Ishikawa (cell line): ENCODE measurements around the gene NLK.

Source experiments
- CEBPB ChIP-seq: IDR thresholded peaks from 2 replicates; pipeline ENCODE4 v1.6.1; 2012
- EGR1 ChIP-seq: IDR thresholded peaks from 2 replicates; pipeline ENCODE4 v1.6.1; 2012
- EP300 ChIP-seq: IDR thresholded peaks from 2 replicates; pipeline ENCODE4 v1.6.1; 2012; ENCODE audit warnings: borderline replicate concordance
- FOXM1 ChIP-seq: IDR thresholded peaks from 2 replicates; pipeline ENCODE4 v1.6.1; 2012; ENCODE audit warnings: low read depth, borderline replicate concordance
- MAX ChIP-seq: IDR thresholded peaks from 2 replicates; pipeline ENCODE4 v1.6.1; 2012
- NFIC ChIP-seq: IDR thresholded peaks from 2 replicates; pipeline ENCODE4 v1.6.1; 2012
- RAD21 ChIP-seq: IDR thresholded peaks from 2 replicates; pipeline ENCODE4 v1.6.1; 2012; ENCODE audit warnings: low read depth
- REST ChIP-seq: IDR thresholded peaks from 2 replicates; pipeline ENCODE4 v1.6.1; 2012; ENCODE audit warnings: low read depth, mild to moderate bottlenecking
- TAF1 ChIP-seq: IDR thresholded peaks from 2 replicates; pipeline ENCODE4 v1.6.1; 2012; ENCODE audit warnings: low read depth, mild to moderate bottlenecking
- TCF12 ChIP-seq: IDR thresholded peaks from 2 replicates; pipeline ENCODE4 v1.6.1; 2012; ENCODE audit warnings: low read depth
- YY1 ChIP-seq: IDR thresholded peaks from 2 replicates; pipeline ENCODE4 v1.6.1; 2012; ENCODE audit warnings: low read depth
- TF ChIP-seq, protein P1 (sequence below): IDR thresholded peaks from 2 replicates; pipeline ENCODE4 v1.6.1; 2012

DNA sequence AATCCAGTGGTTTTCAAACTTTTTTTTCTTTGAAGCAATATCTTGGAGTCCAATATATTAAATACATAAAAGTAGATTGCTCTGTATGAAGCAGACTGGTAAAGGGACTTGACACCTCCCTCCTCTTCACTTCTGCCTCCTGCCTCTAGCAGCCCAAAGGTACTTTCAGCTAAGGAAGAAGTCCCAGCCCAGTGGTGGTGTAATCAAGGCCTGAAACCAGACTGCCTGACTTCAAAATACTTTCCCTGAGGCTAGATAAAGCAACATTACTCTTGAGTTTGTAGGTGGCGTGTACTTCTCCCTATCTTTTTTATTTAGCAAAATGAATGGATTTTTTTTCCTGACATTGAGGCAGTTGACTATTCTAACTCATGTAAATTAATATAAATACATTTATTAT is 154.2 kb downstream of the NLK start:
- TF ChIP-seq TAF1: no peak
- no peak for TF ChIP-seq REST
- TF ChIP-seq CEBPB: no peak
- TF ChIP-seq RAD21: no peak
- TF ChIP-seq EGR1: no peak
- no peak for TF ChIP-seq YY1
- no peak for TF ChIP-seq TCF12
- TF ChIP-seq, protein P1, sequence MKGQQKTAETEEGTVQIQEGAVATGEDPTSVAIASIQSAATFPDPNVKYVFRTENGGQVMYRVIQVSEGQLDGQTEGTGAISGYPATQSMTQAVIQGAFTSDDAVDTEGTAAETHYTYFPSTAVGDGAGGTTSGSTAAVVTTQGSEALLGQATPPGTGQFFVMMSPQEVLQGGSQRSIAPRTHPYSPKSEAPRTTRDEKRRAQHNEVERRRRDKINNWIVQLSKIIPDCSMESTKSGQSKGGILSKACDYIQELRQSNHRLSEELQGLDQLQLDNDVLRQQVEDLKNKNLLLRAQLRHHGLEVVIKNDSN: no peak
- TF ChIP-seq NFIC: no peak
- TF ChIP-seq FOXM1: no peak
- TF ChIP-seq EP300: no peak
- no peak for TF ChIP-seq MAX
